Activated T-helper 2 cell treated with anti-CD3 and anti-CD28 coated beads, Interferon-gamma antibody, Interleukin-2, Interleukin-4, amounts not matched to agents 10 μg/mL and 5 μg/mL and 100 μg/mL, durations not matched to agents 14 hours and 24 hours and 36 hours (primary cell): ENCODE data around the gene MICAL2. TPM values are rescaled to one million over a fixed set of nuclear protein-coding genes. Genes with fewer than 3 reads are reported as not detected.

ENCODE experiments used
- DNase-seq: peaks from one replicate; pipeline ENCODE4 v3.0.0; 2021; ENCODE audit warnings: low spot score
- H3K27ac Mint-ChIP-seq: one replicate; pipeline ENCODE4 v1.8.0; 2021; ENCODE audit warnings: mixed read lengths
- H3K27me3 Mint-ChIP-seq: one replicate; pipeline ENCODE4 v1.8.0; 2021; ENCODE audit warnings: low read depth, mixed read lengths
- H3K36me3 Mint-ChIP-seq: one replicate; pipeline ENCODE4 v1.8.0; 2021; ENCODE audit warnings: low read depth, mixed read lengths
- H3K4me1 Mint-ChIP-seq: one replicate; pipeline ENCODE4 v1.8.0; 2021; ENCODE audit warnings: low read depth, mixed read lengths
- H3K4me3 Mint-ChIP-seq: one replicate; pipeline ENCODE4 v1.8.0; 2021; ENCODE audit warnings: low read depth, mild to moderate bottlenecking, moderate library complexity, mixed read lengths
- H3K9me3 Mint-ChIP-seq: one replicate; pipeline ENCODE4 v1.8.0; 2021; ENCODE audit warnings: mixed read lengths
- intact Hi-C: fragments of 100-400 bp; cut with micrococcal nuclease; formaldehyde crosslinking; loops from one replicate; pipeline ENCODE4 v1.15.1; 2023
- total RNA-seq: library from RNA; stranded (reverse); gene quantifications from 2 replicates; pipeline ENCODE4 v1.2.3, GENCODE V29; 2022

Gene MICAL2
- total RNA-seq, 1 donor from 2014 or later: 736 TPM

GRCh38 chr11:12301379-12301778, 191.0 kb downstream of the MICAL2 start:
- H3K27ac Mint-ChIP-seq: no peak overlapping the region
- H3K36me3 Mint-ChIP-seq: peaks cover 18% of the 10 kb centered on the region
- intact Hi-C loops: no loop called here
- DNase-seq: no peak
- no peak overlapping the region for H3K4me3 Mint-ChIP-seq
- H3K27me3 Mint-ChIP-seq: no peaks in the 10 kb centered on the region
- H3K9me3 Mint-ChIP-seq: peaks cover 21% of the 10 kb centered on the region
- no peaks in the 10 kb centered on the region for H3K4me1 Mint-ChIP-seq

- H3K27me3 Mint-ChIP-seq: peaks cover under 1% of the 10 kb centered on the region
- peaks cover 13% of the 10 kb centered on the region for H3K9me3 Mint-ChIP-seq
- no peak for DNase-seq
- intact Hi-C loops: no loop called here
- no peak overlapping the region for H3K27ac Mint-ChIP-seq
- no peak overlapping the region for H3K4me3 Mint-ChIP-seq
- no peaks in the 10 kb centered on the region for H3K4me1 Mint-ChIP-seq
- peaks cover 13% of the 10 kb centered on the region for H3K36me3 Mint-ChIP-seq
Measured at GRCh38 chr11:12303421-12304149, 193.2 kb downstream of the MICAL2 start.

GRCh38 chr11:12306830-12307229, 196.4 kb downstream of the MICAL2 start:
- intact Hi-C loops: no loop called here
- Mint-ChIP-seq H3K27ac (no peak overlapping the region), H3K27me3 (peaks cover 5% of the 10 kb centered on the region), H3K4me1 (no peaks in the 10 kb centered on the region), H3K4me3 (no peak overlapping the region), H3K9me3 (peaks cover 4% of the 10 kb centered on the region), H3K36me3 (no peaks in the 10 kb centered on the region)
- DNase-seq: no peak

DNA sequence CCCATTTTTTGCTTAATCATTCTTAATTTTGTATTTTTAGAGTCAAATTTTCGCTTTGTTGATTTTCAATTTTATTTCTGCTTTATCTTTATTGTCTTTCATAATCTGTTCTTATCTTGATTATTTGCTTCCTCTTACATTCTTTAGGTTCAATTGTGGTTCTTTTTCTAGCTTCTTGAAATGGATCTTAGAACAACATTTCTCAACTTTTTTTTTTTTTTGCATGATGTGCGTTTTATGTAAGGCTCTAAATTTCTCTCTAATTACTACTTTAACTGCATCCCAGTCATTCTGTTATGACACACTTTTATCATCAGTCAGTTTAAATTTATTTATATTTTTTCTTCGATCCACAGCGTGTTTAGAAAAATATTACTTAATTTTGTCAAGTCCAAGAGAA, 201.7 kb downstream of the MICAL2 start:
- peaks cover 5% of the 10 kb centered on the region for H3K27me3 Mint-ChIP-seq
- H3K4me1 Mint-ChIP-seq: no peaks in the 10 kb centered on the region
- peaks cover 3% of the 10 kb centered on the region for H3K36me3 Mint-ChIP-seq
- intact Hi-C loops: no loop called here
- H3K27ac Mint-ChIP-seq: no peak overlapping the region
- no peak overlapping the region for H3K4me3 Mint-ChIP-seq
- no peak for DNase-seq
- H3K9me3 Mint-ChIP-seq: peaks cover 9% of the 10 kb centered on the region

Other genes starting within 250 kb of the MICAL2 start
- not detected in 2 replicates for gene DKK3, start 102.0 kb upstream of the MICAL2 start, total RNA-seq